Kasumi-1 (cell line): ENCODE measurements around the gene TRMU.
A peak's percentile ranks its signal among the peaks of the same experiment; 100 is the strongest.

ENCODE experiments used
- DNase-seq, 2 experiments: peaks; one replicate each; lab custom pipeline; 2025; lab: John Stamatoyannopoulos, UW

The TRMU gene

GRCh38 chr22:46355996-46356471 lies 20.5 kb downstream of the TRMU start:
- no peak for DNase-seq

- no peak for DNase-seq
These were observed 21.3 kb downstream of the TRMU start for GRCh38 chr22:46356496-46357480.

DNA sequence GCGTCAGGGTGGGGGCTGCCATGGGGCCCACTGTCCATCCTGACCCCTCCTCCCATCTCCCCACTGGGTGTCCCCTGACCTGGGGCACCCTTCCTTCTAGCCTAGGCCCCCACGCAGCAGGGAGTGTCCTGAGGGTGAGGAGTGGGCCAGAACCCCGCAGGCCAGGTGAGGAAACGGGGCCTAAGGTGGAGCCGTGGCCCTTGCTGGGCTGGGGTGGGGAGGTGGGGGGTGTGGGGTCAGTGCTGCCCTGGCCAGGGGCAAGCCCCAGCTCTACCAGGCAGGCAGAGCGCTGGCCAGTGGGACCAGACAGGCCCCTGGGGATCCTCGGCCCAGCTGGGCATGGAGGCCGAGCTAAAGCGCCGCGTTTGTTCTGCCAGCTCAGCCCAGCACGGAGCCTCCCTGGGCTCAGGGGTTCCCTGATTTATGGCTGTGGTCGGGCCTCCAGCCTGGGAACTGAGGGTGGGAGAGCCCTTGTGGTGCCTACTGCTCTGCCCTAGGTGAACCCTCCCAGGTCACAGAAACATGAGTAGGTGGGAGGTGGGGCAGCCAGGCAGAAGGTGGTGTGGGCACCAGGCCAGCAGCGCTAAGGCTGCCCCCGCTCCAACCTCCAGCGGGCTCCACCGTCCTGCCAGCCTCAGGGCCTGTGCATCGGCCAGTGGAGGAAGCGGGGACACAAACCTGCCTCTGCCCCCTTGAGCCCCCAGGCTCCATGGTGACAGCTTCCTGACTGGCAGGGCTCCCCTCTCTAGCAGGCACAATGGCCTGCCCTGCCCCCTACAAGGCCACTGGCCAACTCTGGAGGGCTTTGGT lies 22.4 kb downstream of the TRMU start:
- no peak for DNase-seq

DNA sequence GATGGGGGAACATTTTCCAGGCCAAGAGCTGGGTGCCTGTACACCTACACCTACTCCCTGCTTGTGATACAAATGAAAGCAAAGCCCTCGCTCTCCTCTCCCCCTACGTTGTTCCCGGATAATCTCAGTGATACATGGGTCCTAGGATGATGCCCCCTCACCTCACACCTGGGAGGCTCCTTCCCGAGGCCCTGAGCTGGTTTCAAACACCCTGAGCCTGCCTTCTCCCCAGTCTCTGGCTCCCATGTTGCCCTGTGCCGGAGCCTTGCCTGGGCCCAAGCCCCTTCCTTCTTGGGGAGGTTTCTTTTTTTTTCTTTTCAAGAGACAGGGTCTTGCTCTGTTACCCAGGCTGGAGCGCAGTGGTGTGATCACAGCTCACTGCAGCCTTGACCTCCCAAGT lies 23.3 kb downstream of the TRMU start:
- DNase-seq, result no peak

DNA sequence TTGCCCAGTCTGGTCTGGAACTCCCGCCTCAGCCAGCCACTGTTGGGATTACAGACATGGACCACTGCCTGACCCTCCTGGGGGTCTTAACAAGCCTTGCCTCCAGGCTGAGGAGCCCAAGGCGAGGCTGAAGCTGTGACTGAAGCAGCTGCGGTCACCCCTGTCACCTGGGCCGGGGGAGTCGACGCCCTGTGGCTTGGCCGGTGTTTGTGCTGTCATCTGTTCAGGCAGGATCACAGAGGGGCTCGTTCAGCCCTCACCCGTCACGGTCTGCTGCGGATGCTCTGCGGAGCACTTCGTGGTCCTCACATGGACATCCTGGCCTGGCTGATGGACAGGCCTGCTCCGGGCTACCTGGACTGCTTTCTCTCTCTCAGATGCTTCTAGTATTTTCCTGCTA lies 23.8 kb downstream of the TRMU start:
- DNase-seq, result no peak

GRCh38 chr22:46360097-46360496 lies 24.6 kb downstream of the TRMU start:
- DNase-seq, result no peak

- DNase-seq, result no peak
These were observed 25.4 kb downstream of the TRMU start for GRCh38 chr22:46360891-46361290.

DNA sequence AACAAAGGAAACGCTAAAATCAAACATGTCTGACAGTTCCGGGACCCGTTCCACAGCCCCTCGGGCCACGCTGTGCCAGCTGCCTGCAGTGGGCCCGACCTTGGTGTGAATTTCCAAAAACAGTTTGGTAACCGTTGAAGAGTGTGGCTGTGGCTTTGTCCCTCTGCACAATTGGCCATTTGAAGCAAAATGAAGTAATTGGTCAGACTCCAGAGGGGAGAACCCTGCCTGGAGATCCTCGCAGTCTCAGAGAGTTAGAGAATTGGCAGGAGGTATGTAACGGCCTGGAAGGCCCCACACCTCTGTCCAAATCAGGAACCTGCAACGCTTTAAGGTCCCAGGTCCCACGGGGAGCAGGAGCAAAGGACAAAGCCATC lies 26.3 kb downstream of the TRMU start:
- DNase-seq, result no peak

GRCh38 chr22:46362203-46362933 lies 26.9 kb downstream of the TRMU start:
- DNase-seq, result no peak

DNA sequence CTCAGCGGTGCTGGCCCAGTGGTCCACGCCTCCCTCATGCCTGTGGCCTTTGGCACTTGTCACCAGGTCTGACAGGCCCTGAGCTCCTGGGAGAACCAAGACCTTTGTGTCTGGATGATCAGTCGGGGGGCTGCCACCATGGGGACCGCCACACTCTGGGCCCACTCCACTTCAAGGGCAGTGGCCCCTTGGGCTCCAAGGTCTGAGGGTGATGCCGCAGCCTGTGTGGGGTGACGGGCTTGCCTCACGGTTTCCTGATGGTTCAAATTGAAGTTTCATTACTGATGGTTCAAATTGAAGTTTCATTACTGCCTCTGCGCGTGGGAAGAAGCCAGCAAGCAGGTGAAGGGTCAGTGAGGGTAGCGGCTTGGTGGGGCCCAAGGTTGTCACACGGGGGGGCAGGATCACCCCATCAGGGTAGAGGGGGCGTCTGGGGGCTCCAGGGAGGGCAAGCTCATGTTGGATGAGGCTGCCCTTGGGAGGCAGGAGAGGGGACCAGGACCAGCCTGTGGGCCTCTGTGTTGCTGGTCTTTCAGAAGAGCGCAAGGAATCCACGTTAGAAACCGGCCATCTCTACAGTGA lies 27.5 kb downstream of the TRMU start:
- no peak for DNase-seq

DNA sequence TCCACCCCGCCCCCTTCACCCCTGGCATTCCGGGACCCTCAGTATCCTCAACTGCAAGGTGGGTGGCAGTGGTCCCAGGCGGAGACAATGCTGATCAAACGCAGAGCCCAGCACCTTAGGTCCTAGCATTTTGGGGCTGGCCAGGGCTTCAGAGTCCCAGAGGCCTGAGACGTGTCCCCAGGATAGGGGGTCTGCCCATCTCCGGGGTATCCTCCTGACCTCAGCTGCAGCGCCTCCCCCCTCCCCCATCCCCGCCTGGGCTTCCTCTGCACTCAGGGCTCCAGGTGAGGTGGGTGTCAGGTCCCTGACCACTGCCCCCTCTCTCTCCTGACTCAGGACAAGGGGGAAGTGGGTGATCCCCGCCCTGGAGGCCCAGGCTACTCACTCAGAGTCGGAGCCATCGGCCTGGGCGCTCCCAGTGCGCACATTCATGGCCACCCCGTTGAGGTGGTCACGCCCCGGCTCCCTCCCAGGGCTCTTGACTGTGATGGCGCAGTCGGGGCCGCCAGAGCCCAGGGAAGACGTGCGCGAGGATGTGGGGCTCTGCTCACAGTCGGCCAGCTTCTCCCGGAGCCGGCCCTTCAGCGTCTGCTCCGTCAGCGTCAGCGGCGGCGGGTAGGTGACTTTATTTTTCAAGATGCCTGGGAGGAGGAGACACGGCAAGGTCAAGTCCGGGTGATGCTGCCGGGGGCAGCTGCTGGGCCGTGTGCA lies 28.3 kb downstream of the TRMU start:
- DNase-seq, result no peak

DNA sequence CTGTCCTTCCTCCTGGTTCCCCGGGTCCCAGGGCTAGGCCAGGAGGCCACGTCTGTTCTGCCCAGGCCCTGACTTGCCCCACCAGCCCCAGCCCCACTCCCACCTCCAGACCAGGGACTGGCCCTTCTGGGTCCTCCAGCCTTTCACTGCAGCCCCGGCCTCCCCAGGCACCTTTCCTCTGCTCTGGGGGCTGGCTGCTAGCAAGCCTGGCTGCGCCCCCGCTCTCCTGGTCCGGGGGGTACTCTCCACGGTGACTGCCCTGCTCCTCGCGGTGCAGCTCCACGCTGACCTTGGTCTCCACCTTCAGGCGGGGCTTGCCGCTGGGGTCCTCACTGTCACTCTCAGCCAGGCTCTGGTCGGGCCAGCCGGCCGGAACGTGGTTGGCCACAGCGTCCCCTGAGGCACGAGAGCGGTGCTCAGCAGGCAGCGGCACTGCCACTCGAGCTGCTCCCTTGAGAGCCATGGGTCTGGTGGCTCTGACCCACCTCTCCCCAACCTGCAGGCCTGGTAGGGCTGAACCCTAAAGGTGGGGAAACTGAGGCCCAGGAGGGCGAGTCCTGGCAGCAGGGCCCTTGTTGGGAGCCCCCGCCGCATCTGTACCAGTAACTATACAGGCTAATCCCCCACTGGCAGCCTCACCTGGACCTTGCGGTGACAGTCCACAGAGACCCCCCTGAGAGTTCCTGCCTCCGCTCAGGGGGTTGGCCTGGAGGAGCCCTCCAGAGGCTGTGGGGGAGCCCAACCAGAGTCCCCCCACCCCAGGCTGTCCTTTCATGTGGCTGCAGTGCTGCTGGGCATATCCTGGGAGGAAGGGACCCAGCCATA lies 29.0 kb downstream of the TRMU start:
- DNase-seq, result no peak

- no peak for DNase-seq
These were observed 29.7 kb downstream of the TRMU start for GRCh38 chr22:46365166-46365624.

DNA sequence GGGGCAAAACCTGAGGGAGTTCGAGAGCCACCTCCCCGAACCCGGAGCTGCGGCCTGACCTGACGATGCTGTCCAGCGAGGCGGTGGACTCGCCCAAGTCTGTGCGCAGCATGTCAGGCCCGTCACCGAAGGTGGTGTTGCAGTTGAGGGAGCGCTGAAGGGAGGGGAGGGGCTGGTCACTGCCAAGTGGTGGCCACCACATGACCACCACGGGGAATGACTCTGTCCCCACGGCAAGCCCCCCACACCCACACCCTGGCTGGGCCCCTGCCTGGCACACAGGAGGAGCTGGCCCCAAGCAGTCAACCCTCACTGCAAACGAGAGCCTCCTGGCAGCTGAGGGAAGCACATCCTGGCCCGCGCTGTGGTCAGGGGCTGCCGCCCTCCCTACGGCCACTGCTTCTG lies 30.8 kb downstream of the TRMU start:
- DNase-seq, result no peak

DNA sequence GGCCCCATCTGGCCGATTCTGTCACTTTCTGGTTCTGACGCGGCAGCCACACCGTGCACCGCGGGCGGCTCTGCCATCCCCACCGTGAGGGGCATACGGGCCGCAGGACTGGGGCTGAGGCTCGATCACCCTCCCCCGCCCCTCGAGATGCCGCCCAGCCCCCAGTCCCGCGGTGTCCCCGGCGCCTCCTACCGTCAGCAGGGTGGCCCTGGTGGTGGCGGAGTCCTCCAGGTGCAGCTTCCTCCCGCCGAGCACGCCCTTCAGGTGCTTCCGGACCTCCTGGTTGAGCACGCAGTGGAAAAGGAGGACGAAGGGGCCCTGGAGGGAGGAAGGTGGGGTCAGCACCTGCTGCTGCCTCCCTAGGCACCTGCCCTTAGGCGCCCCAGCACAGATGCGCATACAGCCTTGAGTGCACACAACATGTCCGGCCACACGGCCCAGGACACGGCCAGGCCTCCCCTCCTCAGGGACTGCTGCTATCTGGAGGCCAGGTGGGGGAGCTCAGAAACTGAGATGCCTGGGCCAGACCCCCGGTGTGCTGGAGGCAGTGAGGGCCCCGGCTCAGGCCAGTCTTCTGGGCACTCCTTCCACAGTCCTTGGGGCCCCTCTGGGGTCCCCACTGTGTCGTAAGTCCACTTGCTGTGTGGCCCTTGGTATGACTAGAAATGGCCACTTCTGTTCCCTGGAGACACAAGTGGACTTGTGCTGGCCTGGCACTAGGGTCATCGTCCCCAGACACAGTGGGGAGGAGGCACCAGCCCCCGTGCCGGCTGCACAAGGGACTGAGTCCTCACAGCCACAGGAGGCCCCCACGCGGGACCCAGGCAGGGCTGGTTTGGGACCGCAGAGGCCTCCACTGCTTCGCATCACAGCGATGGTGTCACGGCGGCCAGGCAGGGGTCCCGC lies 31.5 kb downstream of the TRMU start:
- no peak for DNase-seq

DNA sequence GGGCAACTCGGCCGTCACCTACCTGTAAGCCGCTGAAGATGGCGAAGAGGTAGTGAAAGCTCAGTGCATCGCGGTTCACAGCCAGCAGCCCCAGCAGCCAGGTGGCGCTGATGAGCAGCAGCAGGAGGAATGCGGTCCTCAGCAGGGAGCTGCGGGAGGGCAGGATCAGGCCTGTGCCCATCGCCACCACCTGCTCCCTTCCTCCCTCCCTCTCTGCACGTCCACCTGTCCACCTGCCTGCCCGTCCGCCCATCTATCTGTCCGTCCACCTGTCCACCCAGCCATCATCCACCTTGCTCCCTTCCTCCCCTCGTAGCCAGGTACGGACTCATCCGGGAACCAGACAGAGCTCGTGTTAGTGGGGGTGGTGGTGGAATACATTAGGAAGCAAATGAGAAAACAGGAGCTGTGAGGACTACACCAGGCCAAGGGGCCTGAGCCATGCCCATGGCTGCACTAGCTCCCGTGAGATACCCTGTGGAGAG lies 32.2 kb downstream of the TRMU start:
- peak; percentile 29 to 42 for DNase-seq

GRCh38 chr22:46368422-46368821 lies 32.9 kb downstream of the TRMU start:
- DNase-seq, result no peak

- no peak for DNase-seq
These were observed 33.6 kb downstream of the TRMU start for GRCh38 chr22:46368871-46369715.
